Esophagus muscularis mucosa (tissue), 4 donors: ENCODE data around the gene EIF4EBP2. TPM values are rescaled to one million over a fixed set of nuclear protein-coding genes. Genes with fewer than 3 reads are reported as not detected.

ENCODE experiments used
- DNase-seq: peaks from one replicate; pipeline ENCODE4 v3.0.0-alpha.2; 2017; ENCODE audit errors: extremely low spot score
- H3K27ac ChIP-seq, 4 donors: fragments of 200-600 bp; sonication (generic); replicated peaks in 1 of 4; 1 replicate in 3 of 4; 2 replicates in 1 of 4; pipeline ENCODE4 v1.5.1; 2016 to 2019; ENCODE audit warnings: mild to moderate bottlenecking in 1 of 4
- H3K27me3 ChIP-seq, 4 donors: fragments of 200-600 bp; sonication (generic); one replicate each; pipeline versions ENCODE4 v1.5.1 to v1.6.0; 2016 to 2019
- H3K36me3 ChIP-seq, 4 donors: fragments of 200-600 bp; sonication (generic); one replicate each; pipeline ENCODE4 v1.5.1; 2016 to 2019
- H3K4me1 ChIP-seq, 4 donors: fragments of 200-600 bp; sonication (generic); one replicate each; pipeline ENCODE4 v1.5.1; 2016 to 2019
- H3K4me3 ChIP-seq, 4 donors: fragments of 200-600 bp; sonication (generic); 1 replicate in 2 of 4; 2 replicates in 2 of 4; pipeline ENCODE4 v1.5.1; 2016 to 2019; ENCODE audit warnings: mild to moderate bottlenecking in 4 of 4, moderate library complexity in 1 of 4
- H3K9me3 ChIP-seq, 4 donors: fragments of 200-600 bp; sonication (generic); 1 replicate in 3 of 4; 2 replicates in 1 of 4; pipeline ENCODE4 v1.5.1; 2016 to 2019
- CTCF ChIP-seq, 3 experiments: fragments of 200-600 bp in 2 of 3; fragments of 450-650 bp in 1 of 3; sonication (generic) in 2 of 3; IDR thresholded peaks; one replicate each; pipeline ENCODE4 v1.5.1; 2017 to 2019; ENCODE audit warnings: antibody characterized with exemption in 3 of 3, mild to moderate bottlenecking in 2 of 3, moderate library complexity in 1 of 3
- EP300 ChIP-seq: sonication (generic); formaldehyde crosslinking; IDR thresholded peaks from one replicate; pipeline ENCODE4 v1.6.1; 2017; ENCODE audit warnings: antibody characterized with exemption
- POLR2A ChIP-seq: fragments of 450-650 bp; IDR thresholded peaks from one replicate; pipeline ENCODE4 v1.6.1; 2017; ENCODE audit warnings: antibody characterized with exemption, moderate library complexity, mild to moderate bottlenecking, low read depth
- POLR2AphosphoS5 ChIP-seq, 2 donors: sonication (generic); formaldehyde crosslinking; IDR thresholded peaks; one replicate each; pipeline ENCODE4 v1.6.1; 2017; ENCODE audit warnings: antibody characterized with exemption in 2 of 2
- WGBS: methylation state at CpG from one replicate; pipeline ENCODE4 v1.1.5; 2018; 5-methylcytosine and 5-hydroxymethylcytosine counted together
- intact Hi-C: fragments of 100-400 bp; cut with DNase I; formaldehyde crosslinking; loops from one replicate; pipeline ENCODE4 v1.15.1; 2023
- total RNA-seq, 4 donors: library from RNA; depleted of rRNA; stranded (reverse); fragments of >200 nt; gene quantifications; one replicate each; pipeline versions ENCODE4 v1.1.0 to v1.2.1, GENCODE V29; 2016

Gene EIF4EBP2
- total RNA-seq, 4 donors from 2014 or later, result 73.6 to 99.9 (median 78.4) TPM

DNA sequence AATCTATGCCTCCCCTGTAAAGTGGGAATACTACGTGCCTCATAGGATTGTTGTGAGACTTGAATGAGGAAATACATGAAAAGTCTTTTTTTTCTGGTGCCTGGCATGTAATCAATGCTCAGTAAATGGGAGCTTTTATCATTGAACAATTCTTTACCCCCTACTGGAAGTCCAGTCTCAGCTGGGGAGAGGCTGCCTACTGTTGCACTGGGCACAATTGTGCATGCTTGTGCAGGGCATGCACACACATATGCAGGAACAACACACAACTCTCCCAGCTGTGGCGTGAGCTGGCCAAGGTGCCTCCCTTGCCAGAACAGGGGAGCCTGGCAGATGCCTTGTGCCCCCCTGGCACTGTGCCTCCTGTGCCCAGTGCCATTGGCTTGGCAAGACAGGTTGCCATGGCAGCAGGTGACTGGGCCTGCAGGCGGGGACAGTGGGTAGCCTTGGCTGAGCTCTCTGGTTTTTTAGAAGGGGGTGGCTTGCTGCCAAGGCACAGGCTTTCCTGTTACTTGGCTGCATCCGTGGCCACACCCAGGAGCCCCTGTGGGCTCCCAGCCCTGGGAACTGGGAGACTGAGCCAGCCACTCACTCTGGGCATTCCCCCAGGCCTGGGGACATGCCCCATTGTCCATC, 58.5 kb downstream of the EIF4EBP2 start:
- TF ChIP-seq EP300 (no peak), POLR2AphosphoS5 (IDR thresholded peaks at IDR 0.05) (peak; percentile 17 to 21)
- 40% methylated on average over 2 of the region's 4 CpGs for WGBS
- Histone ChIP-seq H3K27ac (peak overlapping the region; percentile 31 to 60 (median 33)), H3K4me1 (peaks cover 39 to 57% (median 53%) of the 10 kb centered on the region in 4 donors), H3K9me3 (no peaks in the 10 kb centered on the region), H3K4me3 (no peak overlapping the region), H3K36me3 (no peaks in the 10 kb centered on the region), H3K27me3 (no peaks in the 10 kb centered on the region)
- intact Hi-C loops, result loop anchor here (5.0 kb wide), 1 partner anchor 295 kb away; no protein-coding TSS in a partner anchor
- DNase-seq, result no peak

DNA sequence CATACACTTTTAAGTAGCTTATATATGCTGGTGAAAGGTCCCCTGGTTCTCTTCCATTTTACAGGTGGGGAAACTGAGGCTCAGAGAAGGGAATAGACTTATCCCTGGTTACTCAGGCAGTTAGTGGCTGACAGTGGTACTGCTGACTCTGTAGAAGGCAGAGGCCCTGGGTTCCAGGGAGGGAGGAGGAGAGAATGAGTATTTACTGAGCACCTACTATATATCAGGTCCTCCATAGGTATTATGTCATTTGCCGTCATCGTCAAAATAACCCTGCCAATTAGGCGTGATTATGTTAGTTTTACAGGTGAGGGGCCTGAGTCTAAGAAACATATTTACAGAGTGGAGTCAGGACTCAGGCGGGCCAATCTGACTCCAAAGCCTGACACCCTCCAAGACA, 61.3 kb downstream of the EIF4EBP2 start:
- no peak for DNase-seq
- Histone ChIP-seq H3K9me3 (no peaks in the 10 kb centered on the region), H3K27me3 (no peaks in the 10 kb centered on the region), H3K4me3 (no peak overlapping the region), H3K27ac (no peak overlapping the region), H3K4me1 (peaks cover 22 to 36% (median 27%) of the 10 kb centered on the region in 4 donors), H3K36me3 (no peaks in the 10 kb centered on the region)
- 97% methylated on average over 4 of the region's 4 CpGs for WGBS
- TF ChIP-seq CTCF (IDR thresholded peaks at IDR 0.05) (no peak), POLR2A (no peak), POLR2AphosphoS5 (IDR thresholded peaks at IDR 0.05) (no peak), EP300 (no peak)
- intact Hi-C loops, result no loop called here

DNA sequence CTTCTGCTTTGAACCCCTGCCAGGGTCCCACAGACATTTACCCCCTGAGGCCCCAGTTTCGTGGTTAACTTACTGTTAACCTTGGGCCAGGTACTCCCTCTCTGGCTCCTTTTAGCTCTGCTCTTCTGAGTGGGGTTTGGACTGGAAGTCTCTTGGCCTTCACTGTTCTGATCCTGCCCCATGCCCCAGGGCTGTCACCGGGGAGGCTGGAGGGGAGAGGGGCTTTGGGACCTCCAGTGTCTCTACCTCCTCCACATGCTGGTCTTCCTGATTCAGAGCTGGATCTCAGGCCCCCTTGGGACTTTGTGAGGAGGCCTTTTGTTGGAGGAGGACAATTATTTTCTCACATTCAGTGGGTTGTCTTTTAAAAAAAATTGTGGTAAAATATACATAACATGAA, 61.9 kb downstream of the EIF4EBP2 start:
- Histone ChIP-seq H3K36me3 (no peaks in the 10 kb centered on the region), H3K27me3 (no peaks in the 10 kb centered on the region), H3K27ac (no peak overlapping the region), H3K4me1 (peaks cover 22 to 36% (median 27%) of the 10 kb centered on the region in 4 donors), H3K9me3 (no peaks in the 10 kb centered on the region), H3K4me3 (no peak overlapping the region)
- WGBS, result 90% methylated on average over 2 of the region's 2 CpGs
- intact Hi-C loops, result no loop called here
- TF ChIP-seq EP300, result no peak
- no peak for TF ChIP-seq POLR2AphosphoS5 (IDR thresholded peaks at IDR 0.05)
- no peak for TF ChIP-seq POLR2A
- TF ChIP-seq CTCF (IDR thresholded peaks at IDR 0.05), result no peak
- no peak for DNase-seq

- no peaks in the 10 kb centered on the region for H3K9me3 ChIP-seq
- 94% methylated on average over 3 of the region's 3 CpGs for WGBS
- intact Hi-C loops, result no loop called here
- peaks cover 17 to 25% (median 18%) of the 10 kb centered on the region in 4 donors for H3K4me1 ChIP-seq
- H3K36me3 ChIP-seq, result no peaks in the 10 kb centered on the region
- no peak for TF ChIP-seq CTCF (IDR thresholded peaks at IDR 0.05)
- TF ChIP-seq POLR2A, result no peak
- TF ChIP-seq POLR2AphosphoS5 (IDR thresholded peaks at IDR 0.05), result no peak
- no peak for TF ChIP-seq EP300
- H3K4me3 ChIP-seq, result no peak overlapping the region
- no peak for DNase-seq
- no peak overlapping the region for H3K27ac ChIP-seq
- no peaks in the 10 kb centered on the region for H3K27me3 ChIP-seq
Observed at GRCh38 chr10:70466951-70467350, 63.0 kb downstream of the EIF4EBP2 start.

DNA sequence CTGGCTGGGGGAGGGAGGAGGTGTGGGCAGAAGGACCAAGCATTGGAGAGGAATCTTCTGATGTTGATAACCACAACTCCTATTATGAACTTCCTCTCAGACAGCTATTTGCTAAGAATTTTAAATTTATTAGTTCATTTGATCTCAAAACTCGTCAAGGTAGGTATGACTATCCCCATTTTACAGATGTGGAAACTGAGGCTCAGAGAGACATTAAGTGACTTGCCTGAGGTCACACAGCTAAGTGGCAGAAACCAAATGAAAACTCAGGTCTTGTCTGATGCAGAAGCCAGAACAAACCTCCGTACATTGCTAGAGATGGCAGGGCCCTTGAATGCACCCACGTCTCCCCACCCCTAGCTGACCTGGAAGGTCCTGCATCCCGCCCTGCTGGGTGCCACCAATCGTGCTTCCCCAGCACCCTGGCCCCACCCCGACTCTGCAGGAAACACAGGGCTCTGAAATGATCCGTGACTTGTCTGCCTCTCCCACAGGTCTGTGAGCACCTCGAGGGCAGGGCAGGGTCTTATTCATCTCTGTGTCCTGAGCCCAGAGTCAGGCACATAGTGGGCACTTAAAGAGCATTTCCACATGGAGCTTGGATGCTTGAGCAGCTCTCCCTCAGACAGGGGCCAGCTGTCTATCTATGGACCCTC, 69.0 kb downstream of the EIF4EBP2 start:
- Histone ChIP-seq H3K36me3 (no peaks in the 10 kb centered on the region), H3K9me3 (no peaks in the 10 kb centered on the region), H3K4me1 (peaks cover 8 to 10% (median 8%) of the 10 kb centered on the region in 4 donors), H3K27ac (no peak overlapping the region), H3K4me3 (no peak overlapping the region), H3K27me3 (no peaks in the 10 kb centered on the region)
- intact Hi-C loops, result no loop called here
- no peak for TF ChIP-seq EP300
- no peak for TF ChIP-seq POLR2AphosphoS5 (IDR thresholded peaks at IDR 0.05)
- TF ChIP-seq POLR2A, result no peak
- TF ChIP-seq CTCF (IDR thresholded peaks at IDR 0.05), result no peak
- WGBS, result 90% methylated on average over 8 of the region's 8 CpGs
- no peak for DNase-seq
